ENCODE results near the gene ADARB1.

The ADARB1 gene

GRCh38 chr21:45213392-45213791 lies 139.0 kb downstream of the ADARB1 start:
- DNase-seq: no peak

- DNase-seq: no peak
Measured at GRCh38 chr21:45215213-45215612, 140.8 kb downstream of the ADARB1 start.

- DNase-seq: no peak
Measured at GRCh38 chr21:45217010-45217409, 142.6 kb downstream of the ADARB1 start.

GRCh38 chr21:45219517-45219916 lies 145.1 kb downstream of the ADARB1 start:
- DNase-seq: no peak

GRCh38 chr21:45220071-45220481 lies 145.7 kb downstream of the ADARB1 start:
- no peak for DNase-seq

- DNase-seq: no peak
Measured at GRCh38 chr21:45220714-45221490, 146.5 kb downstream of the ADARB1 start.

GRCh38 chr21:45222001-45222400 lies 147.6 kb downstream of the ADARB1 start:
- no peak for DNase-seq

- DNase-seq: no peak
Measured at GRCh38 chr21:45223236-45224185, 149.1 kb downstream of the ADARB1 start.

- DNase-seq: no peak
Measured at GRCh38 chr21:45224189-45224938, 150.0 kb downstream of the ADARB1 start.

- DNase-seq: no peak
Measured at GRCh38 chr21:45225041-45225740, 150.8 kb downstream of the ADARB1 start.

- DNase-seq: no peak
Measured at GRCh38 chr21:45225741-45226327, 151.5 kb downstream of the ADARB1 start.

- no peak for DNase-seq
Measured at GRCh38 chr21:45226540-45227326, 152.4 kb downstream of the ADARB1 start.

- no peak for DNase-seq
Measured at GRCh38 chr21:45227735-45228134, 153.4 kb downstream of the ADARB1 start.

- DNase-seq: no peak
Measured at GRCh38 chr21:45228171-45228641, 153.8 kb downstream of the ADARB1 start.

- no peak for DNase-seq
Measured at GRCh38 chr21:45228656-45229240, 154.4 kb downstream of the ADARB1 start.

GRCh38 chr21:45231705-45232104 lies 157.3 kb downstream of the ADARB1 start:
- DNase-seq: no peak

- DNase-seq: peak; percentile 4 to 26
Measured at GRCh38 chr21:45234127-45234526, 159.7 kb downstream of the ADARB1 start.

GRCh38 chr21:45234965-45235364 lies 160.6 kb downstream of the ADARB1 start:
- no peak for DNase-seq

- no peak for DNase-seq
Measured at GRCh38 chr21:45235488-45235887, 161.1 kb downstream of the ADARB1 start.

- DNase-seq: no peak
Measured at GRCh38 chr21:45236481-45236880, 162.1 kb downstream of the ADARB1 start.

GRCh38 chr21:45237401-45237800 lies 163.0 kb downstream of the ADARB1 start:
- no peak for DNase-seq

Measured in AML-193 (cell line).